Kidney glomerular epithelial cell (primary cell): Measurements from ENCODE around the gene MIEF1.

Experiments
- DNase-seq: peaks from one replicate; lab custom pipeline; 2025; lab: John Stamatoyannopoulos, UW

MIEF1 gene

GRCh38 chr22:39558950-39559349, 56.9 kb downstream of the MIEF1 start:
- no peak for DNase-seq

GRCh38 chr22:39559456-39560105, 57.5 kb downstream of the MIEF1 start:
- no peak for DNase-seq

GRCh38 chr22:39560127-39560526, 58.0 kb downstream of the MIEF1 start:
- DNase-seq: no peak

GRCh38 chr22:39562839-39563489, 60.9 kb downstream of the MIEF1 start:
- no peak for DNase-seq

GRCh38 chr22:39563571-39564428, 61.7 kb downstream of the MIEF1 start:
- DNase-seq: no peak

- DNase-seq: no peak
Measured at GRCh38 chr22:39565414-39565944, 63.4 kb downstream of the MIEF1 start.

- no peak for DNase-seq
Measured at GRCh38 chr22:39567135-39567946, 65.3 kb downstream of the MIEF1 start.
